Stimulated activated naive B cell treated with anti-CD40 and anti-IgM and Interleukin-4, amounts not matched to agents 10 μg/mL and 1 μg/mL and 100 μg/mL, for 72 hours (primary cell): ENCODE measurements around the gene SNX10.
"Not testable (repeated sequence)": the region's sequence is repeated elsewhere in the genome, so short reads cannot be mapped to it uniquely, and the experiment has no call there.

Source experiments
- ATAC-seq, 2 donors: fragments of 150-1000 bp; cut with Tn5 transposase; replicated peaks; 2 replicates each; pipeline ENCODE4 v1.10.0; 2021; ENCODE audit warnings: moderate library complexity in 1 of 2
- DNase-seq: peaks from one replicate; pipeline ENCODE4 v3.0.0; 2021
- H3K27ac Mint-ChIP-seq: one replicate; pipeline ENCODE4 v1.8.0; 2022; ENCODE audit warnings: mild to moderate bottlenecking, mixed read lengths
- H3K27me3 Mint-ChIP-seq, 2 donors: one replicate each; pipeline ENCODE4 v1.8.0; 2022; ENCODE audit warnings: mixed read lengths in 2 of 2
- H3K36me3 Mint-ChIP-seq, 2 donors: one replicate each; pipeline ENCODE4 v1.8.0; 2022; ENCODE audit warnings: mixed read lengths in 2 of 2, mild to moderate bottlenecking in 1 of 2
- H3K4me1 Mint-ChIP-seq, 2 donors: one replicate each; pipeline ENCODE4 v1.8.0; 2022; ENCODE audit warnings: mixed read lengths in 2 of 2, mild to moderate bottlenecking in 1 of 2
- H3K4me3 Mint-ChIP-seq, 2 donors: one replicate each; pipeline ENCODE4 v1.8.0; 2022; ENCODE audit warnings: mild to moderate bottlenecking in 2 of 2, mixed read lengths in 2 of 2, moderate library complexity in 1 of 2
- H3K9me3 Mint-ChIP-seq, 2 donors: one replicate each; pipeline ENCODE4 v1.8.0; 2022; ENCODE audit warnings: mixed read lengths in 2 of 2, mild to moderate bottlenecking in 1 of 2

SNX10 gene, protein sequence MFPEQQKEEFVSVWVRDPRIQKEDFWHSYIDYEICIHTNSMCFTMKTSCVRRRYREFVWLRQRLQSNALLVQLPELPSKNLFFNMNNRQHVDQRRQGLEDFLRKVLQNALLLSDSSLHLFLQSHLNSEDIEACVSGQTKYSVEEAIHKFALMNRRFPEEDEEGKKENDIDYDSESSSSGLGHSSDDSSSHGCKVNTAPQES

DNA sequence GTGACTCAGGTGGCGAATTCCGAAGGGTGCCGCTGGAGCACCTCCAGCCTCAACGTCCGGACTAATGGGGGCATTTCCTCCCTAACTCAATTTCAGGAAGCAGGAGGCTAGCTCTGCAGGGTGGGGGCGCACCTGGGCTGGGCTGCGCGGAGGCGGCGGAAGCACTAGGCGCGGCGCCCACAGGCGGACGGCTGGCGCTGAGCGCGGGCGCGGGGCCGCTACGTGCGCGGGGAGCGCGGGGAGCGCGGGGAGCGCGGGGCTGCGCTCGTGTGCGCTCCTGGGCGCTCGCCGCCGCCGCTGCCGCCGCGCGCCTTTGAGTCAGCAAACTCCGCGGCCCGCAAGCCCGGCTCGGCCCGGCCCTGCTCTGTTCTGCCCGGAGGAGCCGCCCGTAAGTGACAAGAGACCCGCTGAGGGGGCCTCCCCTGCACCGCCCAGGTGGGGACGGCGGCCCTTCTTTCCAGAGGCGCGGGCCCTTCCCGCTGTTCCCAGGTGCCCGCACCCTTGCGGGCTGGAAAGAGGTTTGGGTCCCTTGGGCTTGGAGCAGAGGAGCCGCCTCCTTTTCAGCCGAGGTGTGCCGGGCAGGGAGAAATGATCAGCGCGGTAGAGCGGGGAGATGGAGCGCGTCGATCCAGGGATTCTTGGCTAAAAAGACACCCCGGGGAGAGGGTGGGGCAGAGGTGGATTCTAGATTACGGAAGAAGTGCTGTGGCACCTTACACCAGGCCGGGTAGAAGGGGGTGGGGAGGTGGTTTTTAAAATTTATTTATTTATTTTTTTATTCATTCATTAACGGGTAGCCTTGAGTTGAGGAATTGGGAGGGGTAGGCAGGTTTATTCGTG, at the start of gene SNX10:
SNX10 (plus strand) TSS at position 164 of the 840 bp plus-strand sequence. CDS start 54,581 bp downstream, outside the sequence.
- Mint-ChIP-seq H3K9me3 (no peaks in the 10 kb centered on the region), H3K27me3 (no peaks in the 10 kb centered on the region), H3K4me3 (peak within 1 kb of the TSS; percentile 98), H3K27ac (peak within 1 kb of the TSS; percentile 95), H3K4me1 (peaks cover 24 to 50% of the 10 kb centered on the region in 2 donors), H3K36me3 (peaks cover 4 to 5% of the 10 kb centered on the region in 2 donors)
- DNase-seq = peak; percentile 67
- ATAC-seq = peak; percentile 59 to 70

DNA sequence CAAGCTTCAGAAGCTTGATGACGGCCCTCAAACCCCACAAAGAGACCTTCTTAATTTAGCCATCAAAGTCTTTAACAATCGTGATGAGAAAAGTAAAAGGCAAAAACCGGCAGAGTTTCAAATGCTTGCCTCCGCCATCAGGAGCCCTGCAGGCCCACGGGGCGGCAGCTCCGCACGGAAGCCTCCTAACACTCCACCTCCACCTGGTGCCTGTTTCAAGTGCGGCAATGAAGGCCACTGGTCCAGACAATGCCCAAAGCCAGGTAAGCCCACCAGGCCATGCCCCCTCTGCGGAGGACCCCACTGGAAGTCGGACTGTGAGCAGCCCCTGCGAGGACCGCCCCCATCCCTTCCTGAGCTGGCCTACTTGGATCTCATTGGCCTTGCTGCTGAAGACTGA, 46.5 kb upstream of the SNX10 start:
- Mint-ChIP-seq H3K27me3 (no peaks in the 10 kb centered on the region), H3K27ac (no peak overlapping the region), H3K9me3 (no peaks in the 10 kb centered on the region), H3K4me3 (no peak overlapping the region), H3K36me3 (no peaks in the 10 kb centered on the region), H3K4me1 (no peaks in the 10 kb centered on the region)
- ATAC-seq = no peak
- no peak for DNase-seq

DNA sequence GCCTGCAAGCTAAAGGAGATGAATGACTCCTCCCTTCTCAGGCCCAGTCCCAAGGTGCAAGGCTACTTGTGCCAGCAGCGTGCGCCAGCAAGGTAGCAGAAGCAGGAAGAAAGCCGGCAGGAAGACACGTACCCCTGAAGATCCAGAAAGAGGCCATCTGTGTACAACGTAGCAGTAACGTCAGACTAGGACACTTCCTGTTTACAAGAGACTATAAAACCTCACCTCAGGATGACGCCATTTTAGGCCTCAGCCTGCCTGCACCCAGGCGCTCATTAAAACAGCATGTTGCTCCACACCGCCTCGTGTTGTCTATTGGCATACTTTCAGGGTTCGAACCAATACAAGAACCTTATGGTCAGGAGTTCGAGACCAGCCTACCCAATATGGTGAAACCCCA, 41.4 kb upstream of the SNX10 start:
- Mint-ChIP-seq H3K9me3 (no peaks in the 10 kb centered on the region), H3K27me3 (no peaks in the 10 kb centered on the region), H3K36me3 (no peaks in the 10 kb centered on the region), H3K4me3 (no peak overlapping the region), H3K4me1 (no peaks in the 10 kb centered on the region), H3K27ac (no peak overlapping the region)
- ATAC-seq (no peak), DNase-seq (no peak)

DNA sequence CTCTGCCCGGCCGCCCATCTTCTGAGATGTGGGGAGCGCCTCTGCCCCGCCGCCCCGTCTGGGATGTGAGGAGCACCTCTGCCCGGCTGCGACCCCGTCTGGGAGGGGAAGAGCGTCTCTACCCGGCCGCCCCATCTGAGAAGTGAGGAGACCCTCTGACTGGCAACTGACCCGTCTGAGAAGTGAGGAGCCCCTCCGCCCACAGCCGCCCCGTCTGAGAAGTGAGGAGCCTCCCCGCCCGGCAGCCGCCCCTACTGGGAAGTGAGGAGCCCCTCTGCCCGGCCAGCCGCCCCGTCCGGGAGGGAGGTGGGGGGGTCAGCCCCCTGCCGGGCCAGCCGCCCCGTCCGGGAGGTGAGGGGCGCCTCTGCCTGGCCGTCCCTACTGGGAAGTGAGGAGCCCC, 29.8 kb upstream of the SNX10 start:
- DNase-seq, H3K36me3 Mint-ChIP-seq, H3K4me1 Mint-ChIP-seq, ATAC-seq, H3K4me3 Mint-ChIP-seq, H3K27ac Mint-ChIP-seq, H3K9me3 Mint-ChIP-seq: not testable (repeated sequence)
- H3K27me3 Mint-ChIP-seq = peaks cover 8 to 20% of the 10 kb centered on the region in 2 donors

DNA sequence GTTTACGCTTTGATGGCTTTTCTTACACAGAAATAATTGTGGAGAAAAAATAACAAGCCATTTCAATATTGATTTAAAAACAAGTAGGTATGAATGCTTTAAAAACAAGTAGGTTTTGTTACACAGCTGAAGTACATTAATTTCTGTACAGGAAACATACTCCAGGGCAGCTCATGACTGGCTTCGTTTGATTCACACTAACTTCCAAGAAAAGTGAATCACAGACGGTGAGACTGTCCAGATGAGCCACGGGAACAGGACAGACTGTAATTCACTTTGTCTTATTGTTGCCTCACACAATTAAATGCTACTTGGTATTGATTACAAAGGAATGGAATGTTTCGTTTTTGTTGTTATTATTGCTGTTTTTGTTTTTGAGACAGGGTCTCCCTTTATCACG, 26.6 kb upstream of the SNX10 start:
- H3K27ac Mint-ChIP-seq = no peak overlapping the region
- ATAC-seq = no peak
- peaks cover 0 to 2% of the 10 kb centered on the region in 2 donors for H3K36me3 Mint-ChIP-seq
- no peak for DNase-seq
- H3K4me1 Mint-ChIP-seq = no peaks in the 10 kb centered on the region
- H3K27me3 Mint-ChIP-seq = peaks cover 8 to 29% of the 10 kb centered on the region in 2 donors
- peaks cover 0 to 5% of the 10 kb centered on the region in 2 donors for H3K9me3 Mint-ChIP-seq
- H3K4me3 Mint-ChIP-seq = no peak overlapping the region

DNA sequence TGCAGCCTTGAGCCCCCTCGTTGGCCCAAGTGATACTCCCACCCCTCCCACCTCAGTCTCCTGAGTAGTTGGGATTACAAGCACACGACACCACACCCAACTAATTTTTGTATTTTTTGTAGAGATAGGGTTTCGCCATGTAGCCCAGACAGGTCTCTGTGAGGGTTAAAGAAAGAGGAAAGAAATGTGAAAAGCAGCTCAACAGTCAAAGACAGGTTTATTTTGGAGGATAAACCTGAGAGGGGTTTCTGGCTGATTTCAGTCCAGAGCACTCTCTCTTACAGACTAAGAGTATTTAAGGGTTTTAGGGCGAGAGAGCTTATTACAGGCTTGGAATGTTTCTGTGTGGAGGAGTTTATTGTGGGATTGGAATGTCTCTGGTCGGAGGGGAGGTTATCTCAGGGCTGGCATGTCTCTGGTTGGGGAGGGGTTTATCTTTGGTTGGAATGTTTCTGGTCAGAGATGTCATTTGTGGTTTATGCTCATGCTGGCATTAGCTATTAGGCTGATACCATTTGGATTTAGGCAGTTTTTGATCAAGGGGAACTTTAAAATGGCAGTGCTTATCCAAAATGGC, 26.1 kb upstream of the SNX10 start:
- H3K9me3 Mint-ChIP-seq = peaks cover 0 to 5% of the 10 kb centered on the region in 2 donors
- DNase-seq = no peak
- peaks cover 13 to 29% of the 10 kb centered on the region in 2 donors for H3K27me3 Mint-ChIP-seq
- H3K4me3 Mint-ChIP-seq = no peak overlapping the region
- H3K36me3 Mint-ChIP-seq = peaks cover 0 to 2% of the 10 kb centered on the region in 2 donors
- no peaks in the 10 kb centered on the region for H3K4me1 Mint-ChIP-seq
- no peak overlapping the region for H3K27ac Mint-ChIP-seq
- no peak for ATAC-seq

DNA sequence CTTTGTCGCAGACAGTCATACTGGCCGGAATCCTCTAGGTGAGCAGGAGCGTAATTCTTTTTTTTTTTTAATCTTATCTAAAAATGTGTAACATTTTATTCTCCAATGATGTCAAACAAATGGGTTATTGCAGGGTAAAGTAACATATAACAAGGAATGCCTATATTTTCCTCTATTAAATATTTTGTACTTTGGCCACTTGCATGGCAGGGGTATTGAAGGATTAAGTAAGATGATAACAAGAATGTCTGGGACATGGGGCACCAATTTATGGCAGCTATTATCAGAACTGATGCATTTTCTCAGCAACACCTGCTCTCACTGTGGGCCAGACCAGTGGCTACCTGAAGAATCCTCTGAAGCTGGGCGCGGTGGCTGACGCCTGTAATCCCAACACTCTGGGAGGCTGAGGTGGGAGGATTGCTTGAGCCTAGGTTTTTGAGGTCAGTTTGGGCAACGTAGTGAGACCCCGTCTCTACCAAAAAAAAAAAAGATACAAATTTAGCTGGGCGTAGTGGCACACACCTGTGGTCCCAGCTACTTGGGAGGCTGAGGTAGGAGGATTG, 24.0 kb upstream of the SNX10 start:
- ATAC-seq (no peak), DNase-seq (no peak)
- no peak overlapping the region for H3K27ac Mint-ChIP-seq
- H3K36me3 Mint-ChIP-seq = peaks cover 0 to 2% of the 10 kb centered on the region in 2 donors
- H3K4me3 Mint-ChIP-seq = no peak overlapping the region
- no peaks in the 10 kb centered on the region for H3K4me1 Mint-ChIP-seq
- H3K9me3 Mint-ChIP-seq = peaks cover 0 to 5% of the 10 kb centered on the region in 2 donors
- H3K27me3 Mint-ChIP-seq = peaks cover 16 to 33% of the 10 kb centered on the region in 2 donors

DNA sequence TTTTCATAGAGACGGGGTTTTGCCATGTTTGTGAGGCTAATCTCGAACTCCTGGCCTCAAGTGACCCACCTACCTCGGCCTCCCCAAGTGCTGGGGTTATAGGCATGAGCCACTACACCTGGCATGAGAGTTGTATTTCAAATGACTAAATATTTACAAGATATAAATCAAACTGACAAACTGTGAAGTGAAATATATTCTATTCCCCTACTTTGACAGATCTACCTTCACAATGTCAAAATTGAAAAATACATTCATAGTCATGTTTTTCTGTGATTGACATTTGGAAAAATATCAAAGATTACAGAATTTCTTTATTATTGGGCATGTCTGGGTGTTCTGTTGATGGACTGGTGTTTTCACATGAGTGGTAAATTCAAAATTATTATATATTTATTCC, 16.4 kb upstream of the SNX10 start:
- no peak overlapping the region for H3K4me3 Mint-ChIP-seq

DNA sequence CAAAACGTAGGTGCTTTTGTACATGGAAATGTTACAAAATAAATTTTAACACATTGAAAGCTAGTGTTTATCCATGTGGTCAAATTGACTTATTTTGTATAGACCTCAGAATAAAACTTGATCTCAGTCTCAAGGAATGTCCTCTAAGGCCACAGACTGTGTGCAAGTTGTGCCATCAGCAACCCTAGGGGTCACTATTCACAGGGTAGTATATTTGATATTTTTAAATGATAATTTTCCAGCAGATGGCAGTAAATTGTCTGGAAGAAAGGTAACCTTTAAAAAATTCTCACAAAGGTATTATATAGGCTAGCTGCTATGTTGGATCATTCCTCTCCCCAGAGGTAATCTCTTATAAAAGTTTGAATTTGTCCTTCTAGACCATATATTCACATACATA, 12.9 kb upstream of the SNX10 start:
- Mint-ChIP-seq H3K4me3 (no peak overlapping the region), H3K27me3 (no peaks in the 10 kb centered on the region), H3K4me1 (peaks cover 3 to 6% of the 10 kb centered on the region in 2 donors), H3K36me3 (no peaks in the 10 kb centered on the region), H3K9me3 (no peaks in the 10 kb centered on the region), H3K27ac (no peak overlapping the region)
- DNase-seq = no peak
- ATAC-seq = peak; percentile 66 to 71

More for the DNA sequence above, 16.4 kb upstream of the SNX10 start:
- ATAC-seq = no peak
- H3K4me1 Mint-ChIP-seq = peaks cover 3 to 6% of the 10 kb centered on the region in 2 donors
- no peak for DNase-seq
- peaks cover 3 to 7% of the 10 kb centered on the region in 2 donors for H3K27me3 Mint-ChIP-seq
- H3K9me3 Mint-ChIP-seq = no peaks in the 10 kb centered on the region
- no peak overlapping the region for H3K27ac Mint-ChIP-seq
- H3K36me3 Mint-ChIP-seq = no peaks in the 10 kb centered on the region

DNA sequence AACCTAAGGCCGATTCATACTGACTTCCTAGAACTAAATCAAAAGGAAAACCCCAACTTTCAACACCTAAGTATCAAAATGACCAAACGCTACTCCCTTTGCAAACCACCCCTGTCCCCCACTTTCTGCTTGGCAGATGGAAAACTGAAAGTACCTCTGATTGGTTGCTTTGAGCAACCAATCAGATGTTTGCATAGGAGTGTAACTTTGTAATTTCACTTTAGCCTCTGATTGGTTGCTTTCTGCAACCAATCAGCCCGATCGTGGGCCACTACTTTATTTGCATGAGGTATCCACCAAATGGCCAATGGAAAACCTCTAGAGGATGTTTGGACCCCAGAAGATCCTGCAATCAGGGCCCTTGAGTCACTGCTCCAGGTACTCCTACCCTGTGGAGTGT, 12.3 kb upstream of the SNX10 start:
- H3K9me3 Mint-ChIP-seq = no peaks in the 10 kb centered on the region
- ATAC-seq = peak; percentile 34 to 48
- DNase-seq = no peak
- H3K4me3 Mint-ChIP-seq = no peak overlapping the region
- peaks cover 3 to 6% of the 10 kb centered on the region in 2 donors for H3K4me1 Mint-ChIP-seq
- H3K27ac Mint-ChIP-seq = no peak overlapping the region
- no peaks in the 10 kb centered on the region for H3K27me3 Mint-ChIP-seq
- H3K36me3 Mint-ChIP-seq = no peaks in the 10 kb centered on the region

DNA sequence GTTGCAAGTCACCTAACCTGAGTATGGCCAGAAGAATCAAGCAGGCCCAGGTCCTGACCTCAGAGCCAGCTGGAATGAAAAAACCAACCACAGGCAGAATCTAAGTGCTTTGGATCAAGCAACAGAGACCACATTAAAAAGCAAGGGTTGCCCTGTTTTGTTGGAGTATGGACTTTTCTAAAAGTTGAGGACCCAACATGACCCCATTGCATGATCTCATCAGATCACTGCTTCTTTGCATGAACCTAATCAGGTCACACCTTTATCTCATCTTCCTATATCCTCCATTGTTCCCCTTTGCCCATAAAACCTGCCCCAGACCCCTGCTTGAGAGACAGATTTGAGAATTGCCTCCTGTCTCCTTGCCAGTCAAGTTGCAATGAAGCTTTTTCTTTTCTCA, 11.6 kb upstream of the SNX10 start:
- no peak for DNase-seq
- Mint-ChIP-seq H3K4me1 (peaks cover 3 to 6% of the 10 kb centered on the region in 2 donors), H3K9me3 (no peaks in the 10 kb centered on the region), H3K27ac (no peak overlapping the region), H3K4me3 (no peak overlapping the region), H3K36me3 (no peaks in the 10 kb centered on the region), H3K27me3 (no peaks in the 10 kb centered on the region)
- ATAC-seq = no peak

DNA sequence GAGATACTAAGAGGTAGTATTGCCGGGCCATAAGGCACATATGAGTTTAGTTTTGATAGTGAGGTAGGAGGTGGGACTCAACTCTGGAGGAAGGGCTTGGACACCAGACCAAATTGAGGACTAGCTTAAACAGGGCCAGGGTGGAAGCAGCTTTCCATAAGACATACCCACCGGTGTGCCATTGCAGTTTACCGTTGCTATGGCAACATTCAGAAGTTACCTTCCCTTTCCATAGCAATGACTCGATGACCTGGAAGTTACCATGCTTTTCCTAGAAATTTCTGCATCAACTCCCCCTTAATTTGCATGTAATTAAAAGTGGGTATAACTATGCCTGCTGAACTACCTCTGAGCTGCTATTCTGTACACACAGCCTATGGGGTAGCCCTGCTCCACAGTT, 10.9 kb upstream of the SNX10 start:
- no peak for ATAC-seq
- Mint-ChIP-seq H3K27me3 (no peaks in the 10 kb centered on the region), H3K4me1 (peaks cover 3 to 6% of the 10 kb centered on the region in 2 donors), H3K9me3 (no peaks in the 10 kb centered on the region), H3K36me3 (no peaks in the 10 kb centered on the region), H3K27ac (no peak overlapping the region), H3K4me3 (no peak overlapping the region)
- DNase-seq = no peak

DNA sequence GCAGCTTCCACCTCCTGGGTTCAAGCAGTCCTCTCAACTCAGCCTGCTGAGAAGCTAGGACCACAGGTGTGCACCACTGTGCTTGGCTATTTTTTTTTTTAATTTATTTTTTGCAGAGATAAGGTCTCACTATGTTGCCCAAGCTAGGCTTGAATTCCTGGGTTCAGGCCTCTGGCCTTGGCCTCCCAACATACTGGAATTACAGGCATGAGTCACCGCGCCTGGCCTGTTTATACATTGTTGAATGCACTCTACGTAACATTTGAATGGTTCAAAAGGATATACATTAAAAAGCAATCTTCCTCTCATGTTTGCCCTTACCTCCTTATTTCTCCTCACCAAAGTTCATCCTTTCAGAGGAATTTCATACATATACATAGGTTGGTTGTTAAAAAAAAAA, 7.2 kb upstream of the SNX10 start:
- Mint-ChIP-seq H3K4me1 (peaks cover 3% of the 10 kb centered on the region in 2 donors), H3K27ac (no peak overlapping the region), H3K36me3 (no peaks in the 10 kb centered on the region), H3K9me3 (no peaks in the 10 kb centered on the region), H3K4me3 (no peak overlapping the region), H3K27me3 (no peaks in the 10 kb centered on the region)
- DNase-seq (no peak), ATAC-seq (no peak)

DNA sequence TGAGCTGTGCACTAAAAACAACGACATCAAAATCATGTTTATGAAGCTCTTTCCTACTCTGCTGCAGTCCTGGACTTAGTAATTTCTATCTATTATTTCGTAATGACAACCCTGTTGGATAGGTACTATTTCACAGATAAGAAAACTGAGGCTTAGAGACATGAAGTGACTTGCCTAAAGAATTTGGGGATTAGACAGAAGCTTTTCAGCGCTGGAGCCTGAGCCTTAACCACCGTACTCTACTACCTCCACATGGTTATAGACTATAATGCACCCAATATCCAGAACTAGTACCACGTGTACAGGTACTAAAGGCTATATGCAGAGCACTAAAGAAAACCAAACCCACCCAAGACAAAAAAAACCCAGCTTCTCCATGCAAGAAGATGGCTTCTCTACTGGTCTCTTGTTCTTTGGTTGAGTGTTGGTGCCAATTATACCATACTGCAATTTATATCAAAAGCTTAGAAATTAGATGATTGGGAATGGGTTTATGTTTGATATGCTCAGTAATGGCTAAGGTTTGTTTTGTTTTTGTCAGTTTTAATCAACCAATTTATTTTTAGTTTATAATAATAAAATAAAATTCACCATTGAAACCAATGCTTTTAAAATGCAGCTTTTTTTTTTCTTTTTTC, 6.5 kb upstream of the SNX10 start:
- ATAC-seq (no peak), DNase-seq (no peak)
- Mint-ChIP-seq H3K36me3 (no peaks in the 10 kb centered on the region), H3K27ac (no peak overlapping the region), H3K4me1 (no peaks in the 10 kb centered on the region), H3K9me3 (no peaks in the 10 kb centered on the region), H3K4me3 (no peak overlapping the region), H3K27me3 (no peaks in the 10 kb centered on the region)
